ENCODE measurements around the gene PLEKHG4B. TPM values are rescaled to one million over a fixed set of nuclear protein-coding genes. Genes with fewer than 3 reads are reported as not detected.

The PLEKHG4B gene
- total RNA-seq, 2 donors from 2014 or later = 0.08 to 0.48 TPM

GRCh38 chr5:125815-126214 is 33.8 kb downstream of the PLEKHG4B start:
- no peaks in the 10 kb centered on the region for H3K27me3 ChIP-seq
- no peaks in the 10 kb centered on the region for H3K36me3 ChIP-seq
- no peak for DNase-seq (ENCODE audit: low spot score)
- no peak overlapping the region for H3K27ac ChIP-seq
- no peaks in the 10 kb centered on the region for H3K4me1 ChIP-seq
- no peak overlapping the region for H3K4me3 ChIP-seq
- no peak for TF ChIP-seq CTCF (IDR thresholded peaks at IDR 0.05)
- peaks cover 0 to 28% of the 10 kb centered on the region in 2 donors for H3K9me3 ChIP-seq

- TF ChIP-seq CTCF (IDR thresholded peaks at IDR 0.05) = no peak
Measured at GRCh38 chr5:126806-127205, 34.8 kb downstream of the PLEKHG4B start.

DNA sequence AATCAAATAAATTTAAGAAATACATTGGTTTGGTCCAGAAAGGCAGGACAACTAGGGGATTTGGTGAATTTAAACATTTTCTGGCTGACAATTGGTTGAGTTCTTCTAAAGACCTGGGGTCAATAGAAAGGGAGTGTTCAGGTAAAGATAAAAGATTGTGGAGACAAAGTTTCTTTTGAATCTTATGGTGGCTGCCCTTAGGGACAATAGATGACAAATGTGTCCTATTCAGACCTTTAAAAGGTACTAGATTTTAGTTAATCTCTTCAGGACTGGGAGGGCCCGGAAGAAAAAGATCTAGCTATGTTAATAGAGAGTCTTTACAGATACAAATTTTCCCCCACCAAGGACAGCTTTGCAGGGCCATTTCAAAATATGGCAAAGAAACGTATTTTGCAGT is 35.9 kb downstream of the PLEKHG4B start:
- no peak overlapping the region for H3K27ac ChIP-seq
- TF ChIP-seq CTCF (IDR thresholded peaks at IDR 0.05) = no peak
- H3K4me1 ChIP-seq = no peaks in the 10 kb centered on the region
- H3K4me3 ChIP-seq = no peak overlapping the region
- no peak for DNase-seq (ENCODE audit: low spot score)
- no peaks in the 10 kb centered on the region for H3K36me3 ChIP-seq
- H3K27me3 ChIP-seq = no peaks in the 10 kb centered on the region
- H3K9me3 ChIP-seq = peaks cover 0 to 13% of the 10 kb centered on the region in 2 donors

More at GRCh38 chr5:126806-127205, 34.8 kb downstream of the PLEKHG4B start:
- Histone ChIP-seq H3K4me3 (no peak overlapping the region), H3K9me3 (peaks cover 0 to 21% of the 10 kb centered on the region in 2 donors), H3K27me3 (no peaks in the 10 kb centered on the region), H3K36me3 (no peaks in the 10 kb centered on the region), H3K4me1 (no peaks in the 10 kb centered on the region), H3K27ac (no peak overlapping the region)
- no peak for DNase-seq (ENCODE audit: low spot score)

- no peak for TF ChIP-seq CTCF (IDR thresholded peaks at IDR 0.05)
- H3K9me3 ChIP-seq = peaks cover 0 to 13% of the 10 kb centered on the region in 2 donors
Measured at GRCh38 chr5:128446-128845, 36.5 kb downstream of the PLEKHG4B start.

GRCh38 chr5:129148-129547 is 37.2 kb downstream of the PLEKHG4B start:
- no peaks in the 10 kb centered on the region for H3K4me1 ChIP-seq
- H3K27me3 ChIP-seq = no peaks in the 10 kb centered on the region
- no peak for DNase-seq (ENCODE audit: low spot score)

More at GRCh38 chr5:128446-128845, 36.5 kb downstream of the PLEKHG4B start:
- Histone ChIP-seq H3K4me3 (no peak overlapping the region), H3K27ac (no peak overlapping the region), H3K27me3 (no peaks in the 10 kb centered on the region), H3K36me3 (no peaks in the 10 kb centered on the region), H3K4me1 (no peaks in the 10 kb centered on the region)
- DNase-seq (ENCODE audit: low spot score) = no peak

More at GRCh38 chr5:129148-129547, 37.2 kb downstream of the PLEKHG4B start:
- Histone ChIP-seq H3K9me3 (peaks cover 0 to 13% of the 10 kb centered on the region in 2 donors), H3K4me3 (no peak overlapping the region), H3K36me3 (no peaks in the 10 kb centered on the region), H3K27ac (no peak overlapping the region)
- no peak for TF ChIP-seq CTCF (IDR thresholded peaks at IDR 0.05)

Data from right atrium auricular region (tissue), 2 donors.